IMR-90 (cell line): ENCODE data around the gene TACC2. TPM values are rescaled to one million over a fixed set of nuclear protein-coding genes. Genes with fewer than 3 reads are reported as not detected.

Experiments used
- ATAC-seq: fragments of 200-7000 bp; cut with Tn5 transposase; 2 replicates; pipeline ENCODE4 v1.9.1; 2020; ENCODE audit warnings: low read depth, mild to moderate bottlenecking, moderate library complexity
- BruUV-seq: library from RNA; stranded (reverse); fragments of 400-500 nt; replicated peaks from 2 replicates; lab custom pipeline; 2021; lab: Mats Ljungman, UMichigan
- CTCF ChIA-PET: fragments of 300-600 bp; formaldehyde crosslinking; extraction: SDS; loops from one replicate; lab custom pipeline; 2021; ENCODE audit warnings: antibody characterized with exemption; lab: Yijun Ruan, JAX
- POLR2A ChIA-PET: fragments of 300-600 bp; sonication (Branson Sonifier 250); formaldehyde crosslinking; loops from one replicate; lab custom pipeline; 2022; ENCODE audit warnings: antibody characterized with exemption; ENCODE audit not compliant: unreplicated experiment; lab: Charles Lee
- DNase-seq: peaks from one replicate; pipeline ENCODE4 v3.0.0; 2013
- H2AFZ ChIP-seq: replicated peaks from 2 replicates; pipeline ENCODE3; 2013; ENCODE audit warnings: low read length, mild to moderate bottlenecking; ENCODE audit not compliant: poor library complexity
- H2AK5ac ChIP-seq: 2 replicates; pipeline ENCODE4 v1.6.1; 2013; ENCODE audit warnings: low read depth, low read length, inconsistent platforms
- H2AK9ac ChIP-seq: replicated peaks from 2 replicates; pipeline ENCODE3; 2013; ENCODE audit warnings: mild to moderate bottlenecking, low read depth, low read length, moderate library complexity; ENCODE audit not compliant: poor library complexity
- H2BK120ac ChIP-seq: 2 replicates; pipeline ENCODE4 v1.6.1; 2013; ENCODE audit warnings: low read depth, low read length, inconsistent platforms
- H2BK15ac ChIP-seq: 3 replicates; pipeline ENCODE4 v1.6.1; 2013; ENCODE audit warnings: low read depth, low read length, inconsistent platforms
- H2BK20ac ChIP-seq: 2 replicates; pipeline ENCODE4 v1.6.1; 2013; ENCODE audit warnings: low read depth, mild to moderate bottlenecking, inconsistent platforms, low read length, moderate library complexity
- H2BK5ac ChIP-seq: 2 replicates; pipeline ENCODE4 v1.6.1; 2013; ENCODE audit warnings: mild to moderate bottlenecking, low read depth, low read length, inconsistent platforms; ENCODE audit not compliant: poor library complexity, severe bottlenecking
- H3K14ac ChIP-seq: replicated peaks from 2 replicates; pipeline ENCODE4 v1.6.1; 2013; ENCODE audit warnings: low read depth, low read length, inconsistent platforms
- H3K18ac ChIP-seq: 2 replicates; pipeline ENCODE4 v1.6.1; 2013; ENCODE audit warnings: low read depth, low read length, control low read depth
- H3K23ac ChIP-seq: 2 replicates; pipeline ENCODE4 v1.6.1; 2013; ENCODE audit warnings: low read depth, low read length, inconsistent platforms
- H3K27ac ChIP-seq: 2 replicates; pipeline ENCODE4 v1.5.1; 2013; ENCODE audit warnings: mild to moderate bottlenecking, control low read depth, low read length; ENCODE audit not compliant: insufficient read depth
- H3K27me3 ChIP-seq: 2 replicates; pipeline ENCODE4 v1.6.1; 2013; ENCODE audit warnings: low read length; ENCODE audit not compliant: control insufficient read depth, insufficient read depth
- H3K36me3 ChIP-seq: 2 replicates; pipeline ENCODE4 v1.6.1; 2013; ENCODE audit warnings: low read length, mixed read lengths; ENCODE audit not compliant: control insufficient read depth, insufficient read depth
- H3K4ac ChIP-seq: 2 replicates; pipeline ENCODE4 v1.6.1; 2013; ENCODE audit warnings: low read depth, low read length, inconsistent platforms
- H3K4me1 ChIP-seq: 2 replicates; pipeline ENCODE4 v1.6.1; 2013; ENCODE audit warnings: low read length, mixed read lengths; ENCODE audit not compliant: control insufficient read depth, insufficient read depth
- H3K4me2 ChIP-seq: 2 replicates; pipeline ENCODE4 v1.6.1; 2013; ENCODE audit warnings: low read depth, mild to moderate bottlenecking, control low read depth, low read length, moderate library complexity
- H3K4me3 ChIP-seq: 2 replicates; pipeline ENCODE4 v1.5.1; 2013; ENCODE audit warnings: low read depth, mild to moderate bottlenecking, control low read depth, low read length, moderate library complexity; ENCODE audit not compliant: insufficient read depth
- H3K56ac ChIP-seq: 2 replicates; pipeline ENCODE4 v1.6.1; 2013; ENCODE audit warnings: low read length, inconsistent platforms; ENCODE audit not compliant: insufficient read depth; ENCODE audit errors: extremely low read depth
- H3K79me1 ChIP-seq, 2 experiments: 2 replicates each; pipeline ENCODE4 v1.6.1; 2013; ENCODE audit warnings: low read length in 2 of 2, inconsistent platforms in 1 of 2, low read depth in 1 of 2
- H3K9ac ChIP-seq: 2 replicates; pipeline ENCODE4 v1.6.1; 2013; ENCODE audit warnings: low read depth, low read length, control low read depth
- H3K9me1 ChIP-seq: 2 replicates; pipeline ENCODE4 v1.6.1; 2013; ENCODE audit warnings: low read length, inconsistent platforms; ENCODE audit not compliant: insufficient read depth
- H3K9me3 ChIP-seq: 2 replicates; pipeline ENCODE4 v1.6.1; 2013; ENCODE audit warnings: low read length; ENCODE audit not compliant: control insufficient read depth, insufficient read depth
- H4K20me1 ChIP-seq: 2 replicates; pipeline ENCODE4 v1.6.1; 2013; ENCODE audit warnings: low read length, inconsistent platforms; ENCODE audit not compliant: insufficient read depth
- H4K5ac ChIP-seq: 2 replicates; pipeline ENCODE4 v1.6.1; 2013; ENCODE audit warnings: mild to moderate bottlenecking, low read depth, low read length, control low read depth
- H4K8ac ChIP-seq, 2 experiments: 2 replicates each; pipeline ENCODE4 v1.6.1; 2013; ENCODE audit warnings: low read depth in 2 of 2, low read length in 2 of 2, control low read depth in 1 of 2, inconsistent platforms in 1 of 2
- H4K91ac ChIP-seq: 2 replicates; pipeline ENCODE4 v1.6.1; 2013; ENCODE audit warnings: low read depth, low read length, inconsistent platforms; ENCODE audit not compliant: insufficient read depth
- BHLHE40 ChIP-seq: fragments of 150-350 bp; IDR thresholded peaks from 2 replicates; pipeline ENCODE4 v1.6.1; 2016; ENCODE audit warnings: mild to moderate bottlenecking, low read depth, low read length
- MAFK ChIP-seq: IDR thresholded peaks from 2 replicates; pipeline ENCODE4 v1.6.1; 2012; ENCODE audit warnings: low read depth, low read length, improper control_type of control experiment
- MAZ ChIP-seq: IDR thresholded peaks from 2 replicates; pipeline ENCODE4 v1.6.1; 2012; ENCODE audit warnings: low read depth, mild to moderate bottlenecking, low read length, improper control_type of control experiment, moderate library complexity, borderline replicate concordance
- MXI1 ChIP-seq: IDR thresholded peaks from 2 replicates; pipeline ENCODE4 v1.6.1; 2012; ENCODE audit warnings: low read depth, mild to moderate bottlenecking, low read length, moderate library complexity, borderline replicate concordance
- RFX5 ChIP-seq: IDR thresholded peaks from 2 replicates; pipeline ENCODE4 v1.8.0; 2012; ENCODE audit warnings: low read depth, mild to moderate bottlenecking, low read length, moderate library complexity
- WGBS, 2 experiments: methylation state at CpG; one replicate each; pipeline versions ENCODE4 v1.1.5 to v1.1.7; 2013; ENCODE audit warnings: missing lambda C conversion rate in 2 of 2; ENCODE audit not compliant: insufficient read length in 1 of 2; ENCODE audit errors: extremely low coverage in 2 of 2; 5-methylcytosine and 5-hydroxymethylcytosine counted together
- dilution Hi-C: fragments of 300-500 bp; cut with HindIII; formaldehyde crosslinking; loops from one replicate; pipeline ENCODE4 v1.14.3; 2018; ENCODE audit warnings: low sequenced_read_pairs; ENCODE audit not compliant: unreplicated experiment
- in situ Hi-C: fragments of 300-500 bp; cut with MboI; formaldehyde crosslinking; loops from 3 replicates; pipeline ENCODE4 v1.14.3; 2019; ENCODE audit warnings: low sequenced_read_pairs, inconsistent platforms, mixed read lengths
- intact Hi-C: fragments of 100-400 bp; cut with micrococcal nuclease; formaldehyde crosslinking; loops from 2 replicates; pipeline ENCODE4 v1.10.0; 2022
- polyA plus RNA-seq, 3 experiments: library from polyadenylated mRNA; depleted of rRNA; stranded (reverse); fragments of >200 nt; gene quantifications; 2 replicates each; pipeline ENCODE4 v1.2.3, GENCODE V29; 2012; ENCODE audit warnings: low replicate concordance in 1 of 3
- total RNA-seq: library from RNA; depleted of rRNA; stranded (reverse); fragments of >200 nt; gene quantifications from 2 replicates; pipeline ENCODE4 v1.2.3, GENCODE V29; 2012
- TF ChIP-seq, protein P1 (sequence below): conservative IDR thresholded peaks from 2 replicates; pipeline ENCODE4 v1.5.1; 2012; ENCODE audit warnings: mild to moderate bottlenecking, low read depth, low read length, improper control_type of control experiment

Gene TACC2
- total and polyA plus RNA-seq, 2 of the 4 experiments (the other 2 are of a cell fraction): 2.9 to 15.4 TPM

DNA sequence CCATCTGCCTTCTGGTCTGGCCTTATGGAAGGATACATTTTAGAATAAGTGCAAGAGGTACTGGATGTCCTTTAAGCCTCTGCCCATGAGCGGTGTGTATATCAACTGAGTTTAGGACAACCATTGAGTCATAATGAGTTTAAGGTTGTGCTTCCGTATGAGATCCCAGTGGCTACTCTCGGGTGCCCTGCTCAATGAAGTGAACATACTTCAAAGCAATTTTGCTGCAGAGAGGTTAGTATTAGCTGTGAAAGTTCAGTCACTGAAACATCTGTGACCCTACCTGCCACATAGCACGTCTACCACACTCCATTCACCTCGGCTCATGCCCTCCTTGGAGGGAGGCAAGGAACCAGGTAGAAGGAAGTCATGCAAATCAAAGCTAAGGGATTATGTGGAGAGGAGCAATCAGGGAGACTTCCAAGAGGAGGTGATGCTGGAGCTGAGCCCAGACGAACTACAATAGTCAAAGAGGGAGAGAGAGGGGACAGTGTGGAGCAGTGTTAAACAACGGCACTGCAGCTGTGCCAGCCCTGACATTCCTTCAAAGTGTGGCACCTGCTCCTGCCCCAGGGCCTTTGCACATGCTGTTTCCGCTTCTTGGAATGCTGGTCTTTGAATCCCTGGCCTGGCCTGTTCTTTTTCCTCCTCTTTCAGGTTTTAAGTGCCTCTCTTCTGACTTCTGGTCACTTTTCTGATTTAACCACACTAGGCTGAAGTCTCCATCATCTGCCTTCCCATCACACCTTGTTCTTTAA, 307.6 kb downstream of the TACC2 start:
- dilution Hi-C loops (no loop called here), intact Hi-C loops (no loop called here), in situ Hi-C loops (loop anchor here (5.0 kb wide), 2 partner anchors 136 to 271 kb away; no protein-coding TSS in a partner anchor)
- Histone ChIP-seq H4K20me1 (no peaks in the 10 kb centered on the region), H2AK9ac (no peak overlapping the region), H3K14ac (no peak overlapping the region), H4K5ac (no peak overlapping the region), H2BK15ac (no peak overlapping the region), H3K4ac (no peak overlapping the region), H3K4me2 (no peak overlapping the region), H3K56ac (no peak overlapping the region), H3K18ac (no peak overlapping the region), H3K36me3 (no peaks in the 10 kb centered on the region), H3K4me1 (peaks cover 5% of the 10 kb centered on the region), H2BK20ac (no peak overlapping the region), H4K91ac (no peak overlapping the region), H3K27me3 (peaks cover 17% of the 10 kb centered on the region; the same call in 1 of the 2 replicates), H3K4me3 (no peak overlapping the region), H3K9ac (no peak overlapping the region), H2BK120ac (no peak overlapping the region), H2BK5ac (no peak overlapping the region), H3K27ac (no peak overlapping the region), H4K8ac (no peak overlapping the region), H3K79me1 (no peaks in the 10 kb centered on the region), H2AFZ (no peak overlapping the region), H3K9me1 (0 out of 2 replicates have a peak, but pooled peaks cover 2% of the 10 kb centered on the region), H3K9me3 (no peaks in the 10 kb centered on the region), H2AK5ac (no peak overlapping the region), H3K23ac (no peak overlapping the region)
- 40% methylated on average over 1 of the region's 8 CpGs; no CpG with 5 or more reads in 1 of the 2 experiments for WGBS, 2 experiments
- no TSS peak for BruUV-seq
- ChIA-PET CTCF (interaction anchor here (1.4 kb wide), 1 partner anchor 9 kb away, joined by 4 read pairs; no protein-coding TSS in a partner anchor), POLR2A (no interaction called here)
- DNase-seq (no peak), ATAC-seq (no peak)
- TF ChIP-seq RFX5 (no peak), BHLHE40 (no peak), MXI1 (no peak), MAZ (no peak), MAFK (no peak)
- TF ChIP-seq, protein P1, sequence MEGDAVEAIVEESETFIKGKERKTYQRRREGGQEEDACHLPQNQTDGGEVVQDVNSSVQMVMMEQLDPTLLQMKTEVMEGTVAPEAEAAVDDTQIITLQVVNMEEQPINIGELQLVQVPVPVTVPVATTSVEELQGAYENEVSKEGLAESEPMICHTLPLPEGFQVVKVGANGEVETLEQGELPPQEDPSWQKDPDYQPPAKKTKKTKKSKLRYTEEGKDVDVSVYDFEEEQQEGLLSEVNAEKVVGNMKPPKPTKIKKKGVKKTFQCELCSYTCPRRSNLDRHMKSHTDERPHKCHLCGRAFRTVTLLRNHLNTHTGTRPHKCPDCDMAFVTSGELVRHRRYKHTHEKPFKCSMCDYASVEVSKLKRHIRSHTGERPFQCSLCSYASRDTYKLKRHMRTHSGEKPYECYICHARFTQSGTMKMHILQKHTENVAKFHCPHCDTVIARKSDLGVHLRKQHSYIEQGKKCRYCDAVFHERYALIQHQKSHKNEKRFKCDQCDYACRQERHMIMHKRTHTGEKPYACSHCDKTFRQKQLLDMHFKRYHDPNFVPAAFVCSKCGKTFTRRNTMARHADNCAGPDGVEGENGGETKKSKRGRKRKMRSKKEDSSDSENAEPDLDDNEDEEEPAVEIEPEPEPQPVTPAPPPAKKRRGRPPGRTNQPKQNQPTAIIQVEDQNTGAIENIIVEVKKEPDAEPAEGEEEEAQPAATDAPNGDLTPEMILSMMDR: no peak
